Activated CD4-positive, alpha-beta T cell treated with anti-CD3 and anti-CD28 coated beads, Interleukin-2, Interleukin-6, amounts not matched to agents 100 ng/mL and 50 ng/mL, durations not matched to agents 16 hours and 8 hours (primary cell): ENCODE results near the gene CCDC77.
"Not testable (repeated sequence)": the region's sequence is repeated elsewhere in the genome, so short reads cannot be mapped to it uniquely, and the experiment has no call there.

Experiments
- DNase-seq: peaks from one replicate; pipeline ENCODE4 v3.0.0-alpha.2; 2020

CCDC77 gene

GRCh38 chr12:401235-402028 is at the start of gene CCDC77:
Gene CCDC77, plus strand, starts transcription at chr12:401644. Its CDS starts 7,740 bp downstream, at chr12:409384.
- DNase-seq = peak; percentile 96

- DNase-seq = no peak
These were observed 45.0 kb upstream of the CCDC77 start for GRCh38 chr12:356276-356988.

- DNase-seq = no peak
These were observed 42.4 kb upstream of the CCDC77 start for GRCh38 chr12:359091-359490.

- DNase-seq = no peak
These were observed 34.6 kb upstream of the CCDC77 start for GRCh38 chr12:366820-367219.

- DNase-seq = no peak
These were observed 33.5 kb upstream of the CCDC77 start for GRCh38 chr12:367972-368371.

- not testable (repeated sequence) for DNase-seq
These were observed 30.5 kb upstream of the CCDC77 start for GRCh38 chr12:370739-371485.

- no peak for DNase-seq
These were observed 14.8 kb upstream of the CCDC77 start for GRCh38 chr12:386651-387050.

- no peak for DNase-seq
These were observed 13.4 kb upstream of the CCDC77 start for GRCh38 chr12:388012-388411.

GRCh38 chr12:388541-389141 is 12.8 kb upstream of the CCDC77 start:
- DNase-seq = peak; percentile 54

GRCh38 chr12:389142-390096 is 12.0 kb upstream of the CCDC77 start, which contains the start of gene KDM5A:
Gene KDM5A, minus strand, starts transcription at chr12:389320. Its CDS starts 229 bp downstream, at chr12:389091.
- peak; percentile 93 for DNase-seq

- no peak for DNase-seq
These were observed 616 bp upstream of the CCDC77 start for GRCh38 chr12:400828-401227.

GRCh38 chr12:402029-402389 is 565 bp downstream of the CCDC77 start:
- DNase-seq = peak; percentile 40

- no peak for DNase-seq
These were observed 13.4 kb downstream of the CCDC77 start for GRCh38 chr12:414859-415258.

- no peak for DNase-seq
These were observed 17.0 kb downstream of the CCDC77 start for GRCh38 chr12:418432-418831.

- no peak for DNase-seq
These were observed 21.1 kb downstream of the CCDC77 start for GRCh38 chr12:422526-422925.

- not testable (repeated sequence) for DNase-seq
These were observed 34.3 kb downstream of the CCDC77 start for GRCh38 chr12:435737-436136.

GRCh38 chr12:442235-442884 is 40.9 kb downstream of the CCDC77 start:
- DNase-seq = peak; percentile 49

GRCh38 chr12:447141-447540 is 45.7 kb downstream of the CCDC77 start:
- no peak for DNase-seq

- DNase-seq = no peak
These were observed 47.8 kb downstream of the CCDC77 start for GRCh38 chr12:449203-449602.

- no peak for DNase-seq
These were observed 49.0 kb downstream of the CCDC77 start for GRCh38 chr12:450438-450837.

- peak; percentile 89 for DNase-seq
These were observed 51.3 kb downstream of the CCDC77 start for GRCh38 chr12:452667-453210.
